NOMO-1 (cell line): Measurements from ENCODE around the gene F11.
"Not testable (repeated sequence)": the region's sequence is repeated elsewhere in the genome, so short reads cannot be mapped to it uniquely, and the experiment has no call there.

Source experiments
- DNase-seq, 2 experiments: peaks; one replicate each; lab custom pipeline; 2025; ENCODE audit not compliant: unreplicated experiment in 2 of 2; lab: John Stamatoyannopoulos, UW

Gene F11

DNA sequence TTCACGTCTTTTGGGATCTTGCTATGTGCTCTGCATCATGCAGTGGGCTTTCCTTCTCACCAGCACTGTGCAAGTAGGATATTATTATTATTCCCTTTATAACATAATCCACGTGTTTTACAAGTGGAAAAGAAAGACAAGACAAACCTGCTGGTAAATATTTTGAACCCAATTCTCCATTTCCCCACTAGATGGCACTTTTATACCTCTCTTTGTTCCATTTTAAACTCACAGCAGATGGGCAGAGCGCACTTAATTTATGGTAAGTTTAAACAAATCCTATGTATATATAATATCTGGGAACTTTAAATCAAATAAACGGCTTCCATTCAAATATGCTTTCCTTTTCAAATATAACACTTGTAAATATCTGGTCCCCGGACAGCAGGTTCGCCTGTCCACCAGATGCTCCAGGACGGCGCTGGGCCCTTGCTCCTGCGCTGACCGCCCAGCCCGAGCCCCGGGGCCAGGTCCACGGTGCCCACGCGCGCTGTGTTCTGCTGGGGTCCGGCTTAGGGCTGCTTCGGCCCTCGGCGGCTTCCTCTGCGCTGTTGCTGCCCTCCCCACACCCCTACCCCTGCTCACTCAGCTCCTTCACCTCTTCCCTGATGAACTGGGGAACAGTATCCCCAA lies 31.1 kb downstream of the F11 start:
- peak in 1 of 2 experiments; percentile 30 for DNase-seq

GRCh38 chr4:186298031-186298647 lies 32.1 kb downstream of the F11 start:
- no peak for DNase-seq

- DNase-seq = no peak
Measured at GRCh38 chr4:186299291-186299690, 33.3 kb downstream of the F11 start.

DNA sequence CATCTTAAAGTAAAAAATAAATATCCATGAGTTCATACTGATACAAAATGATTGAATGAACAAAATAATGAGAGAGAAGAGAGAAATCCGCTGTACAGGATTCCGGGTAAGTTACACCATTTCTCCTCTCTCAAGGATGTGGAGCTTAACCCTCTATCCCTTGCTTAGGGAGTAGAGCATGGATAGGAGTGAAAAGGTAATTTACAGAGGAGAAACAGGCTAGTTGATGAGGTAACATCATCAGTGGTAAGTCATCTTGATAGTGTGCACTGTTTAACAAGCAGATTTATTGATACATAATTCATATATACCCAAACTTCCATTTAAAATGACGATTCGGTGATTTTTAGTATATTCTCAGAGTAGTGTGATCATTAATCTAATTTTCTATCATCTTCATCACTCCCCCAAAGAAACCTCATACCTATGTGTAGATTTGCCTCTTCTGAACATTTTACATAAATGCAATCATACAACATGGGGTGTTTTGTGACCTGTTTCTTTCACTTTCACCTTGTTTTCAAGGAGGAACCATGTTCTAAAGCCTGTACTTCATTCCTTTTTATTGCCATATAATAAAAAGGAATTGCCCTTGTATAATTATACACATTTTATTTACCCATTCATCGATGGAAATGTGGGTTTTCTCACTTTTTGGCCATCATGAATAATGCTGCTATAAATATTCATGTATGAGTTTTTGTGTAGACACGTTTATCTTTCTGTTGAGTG lies 34.8 kb downstream of the F11 start:
- DNase-seq = no peak

- no peak for DNase-seq
Measured at GRCh38 chr4:186304216-186304615, 38.2 kb downstream of the F11 start.

GRCh38 chr4:186304866-186305505 lies 39.0 kb downstream of the F11 start:
- DNase-seq = no peak

GRCh38 chr4:186307497-186307896 lies 41.5 kb downstream of the F11 start:
- no peak for DNase-seq

DNA sequence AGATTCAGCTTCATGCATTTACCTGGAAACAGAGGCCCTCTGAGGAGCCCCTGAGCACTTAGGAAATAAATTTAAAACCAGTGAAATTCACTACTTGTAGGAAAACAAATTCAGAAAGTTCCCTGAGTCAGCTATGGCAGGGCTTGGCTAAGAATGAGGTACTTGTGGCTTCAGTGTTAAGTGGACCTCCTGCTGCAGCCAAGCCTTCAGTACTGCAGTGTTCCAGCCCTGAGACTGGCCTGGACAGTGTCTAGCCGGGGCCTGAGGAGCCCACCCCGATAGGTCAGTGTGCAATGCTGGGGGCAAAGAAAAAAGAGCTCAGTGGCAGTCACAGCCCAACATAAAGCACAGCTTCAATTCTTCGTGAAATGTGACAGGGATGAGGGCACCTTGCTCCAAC lies 41.9 kb downstream of the F11 start:
- DNase-seq = no peak

- no peak for DNase-seq
Measured at GRCh38 chr4:186318481-186318880, 52.5 kb downstream of the F11 start.

GRCh38 chr4:186324660-186325059 lies 58.7 kb downstream of the F11 start:
- DNase-seq = not testable (repeated sequence)

DNA sequence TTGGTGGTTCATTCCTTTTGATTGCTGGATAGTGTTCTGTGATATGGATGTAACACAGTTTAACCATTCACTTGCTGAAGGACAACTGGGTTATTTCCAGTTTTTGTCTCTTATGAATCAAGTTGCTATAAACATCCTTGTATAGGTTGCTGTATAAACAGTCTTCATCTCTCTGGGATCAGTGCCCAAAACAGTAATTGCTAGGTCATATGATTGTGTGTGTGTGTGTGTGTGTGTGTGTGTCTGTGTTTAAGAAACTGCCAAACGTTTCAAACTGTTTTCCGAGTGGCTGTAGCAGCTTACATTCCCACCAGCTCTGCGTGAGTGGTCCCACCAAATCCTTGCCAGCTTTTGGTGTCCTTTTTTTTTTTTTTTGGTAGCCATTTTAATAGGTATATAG lies 60.4 kb downstream of the F11 start:
- DNase-seq = no peak

DNA sequence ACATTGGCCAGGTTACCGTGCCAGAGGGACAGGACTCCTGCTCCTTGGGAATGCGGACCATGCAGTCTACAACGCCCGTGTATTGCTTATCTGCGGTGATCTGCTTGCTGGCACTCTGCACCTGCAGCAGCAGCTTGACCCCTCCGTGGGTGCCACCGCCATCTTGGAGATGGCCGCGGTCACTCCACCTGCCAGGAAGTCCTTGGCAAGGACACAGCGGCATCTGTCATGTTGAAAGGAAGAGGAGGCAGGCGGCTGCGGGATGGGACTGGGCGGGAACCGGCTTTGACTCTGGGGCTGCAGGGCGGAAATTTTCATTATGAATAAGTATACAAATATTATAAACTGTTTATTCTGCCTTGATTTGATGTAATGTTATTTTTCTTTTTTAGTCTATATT lies 63.4 kb downstream of the F11 start:
- DNase-seq = no peak

- no peak for DNase-seq
Measured at GRCh38 chr4:186330368-186330767, 64.4 kb downstream of the F11 start.

- no peak for DNase-seq
Measured at GRCh38 chr4:186335793-186336192, 69.8 kb downstream of the F11 start.
